ENCODE results near the gene UBXN11.

DNA sequence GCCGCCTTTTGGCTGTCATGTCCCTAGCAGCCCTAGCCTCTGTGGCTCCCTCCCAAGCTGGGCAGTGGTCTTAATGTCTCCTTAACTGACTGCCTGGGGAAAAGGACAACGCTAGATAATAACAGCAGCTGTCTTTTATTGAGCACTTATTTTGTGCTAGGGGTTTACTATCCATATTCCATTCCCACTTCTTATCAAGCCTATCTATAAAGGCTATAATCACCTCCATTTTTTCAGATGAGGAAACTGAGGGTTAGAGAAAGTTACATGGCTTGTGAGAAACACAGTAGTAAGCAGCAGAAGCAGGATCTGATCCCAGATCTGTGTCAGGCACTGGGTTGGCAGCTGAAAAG lies 20.4 kb downstream of the UBXN11 start:
- TF ChIP-seq CTCF (IDR thresholded peaks at IDR 0.05; ENCODE audit: insufficient read depth, low read length, poor library complexity, severe bottlenecking) = no peak
- TF ChIP-seq EZH2phosphoT487 (conservative IDR thresholded peaks at IDR 0.05; ENCODE audit: low read length) = no peak
